ENCODE data around the gene CANX.

DNA sequence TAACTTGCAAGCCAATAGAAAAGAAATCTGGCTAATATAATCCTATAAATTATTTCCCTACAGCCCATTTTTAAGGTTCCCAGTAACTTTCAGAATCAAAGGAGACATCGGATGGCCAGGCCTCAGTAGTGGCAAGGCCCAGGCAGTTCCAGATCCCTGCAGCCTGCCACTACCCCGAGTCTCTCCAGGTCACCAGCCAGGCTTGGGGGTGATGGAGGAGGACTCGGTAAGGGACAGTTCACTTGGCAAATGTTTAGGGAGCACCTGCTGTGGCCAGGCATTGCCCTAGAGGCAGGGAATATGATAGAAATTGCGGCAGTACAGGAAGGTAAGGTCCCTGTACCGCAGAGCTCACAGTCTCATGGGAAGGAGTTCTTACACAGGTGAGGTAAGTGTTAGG, 79.8 kb downstream of the CANX start:
- no peak for TF ChIP-seq CTCF (IDR thresholded peaks at IDR 0.05; ENCODE audit: low read depth, low read length, poor library complexity, severe bottlenecking)
- TF ChIP-seq EZH2phosphoT487 (IDR thresholded peaks at IDR 0.05; ENCODE audit: borderline replicate concordance, low read length), result no peak
